ENCODE results near the gene ERBB4.

Gene ERBB4

DNA sequence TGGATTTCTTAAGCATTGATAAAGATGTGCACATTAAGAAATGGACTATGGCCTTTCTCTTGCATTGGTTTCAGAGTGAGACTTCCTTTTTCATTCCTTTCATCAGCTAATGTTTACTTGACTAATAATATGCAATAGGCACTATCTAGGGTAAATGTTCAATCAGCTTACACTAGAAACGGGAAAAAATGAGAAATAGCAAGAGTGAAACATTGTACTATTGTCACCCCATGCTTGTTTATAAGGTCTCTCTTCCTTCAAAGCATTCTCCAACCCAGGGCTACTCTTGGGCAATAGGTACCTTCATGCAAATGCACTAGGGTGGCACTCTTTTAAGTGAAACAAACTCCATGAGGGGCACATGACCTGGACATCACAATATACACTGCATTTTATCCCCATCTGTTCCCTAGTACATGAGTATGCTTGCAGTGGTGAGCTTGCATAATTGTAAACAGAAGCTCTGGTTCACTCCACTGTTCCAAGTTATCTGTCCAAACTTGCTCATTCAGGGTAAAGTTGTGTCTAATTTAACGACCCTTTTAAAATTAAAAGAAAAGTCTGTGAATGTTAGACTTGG, 402.3 kb downstream of the ERBB4 start:
- no peak for TF ChIP-seq GATA3 (IDR thresholded peaks at IDR 0.05; ENCODE audit: low read depth, low read length)
- no peak for TF ChIP-seq GATA2 (IDR thresholded peaks at IDR 0.05; ENCODE audit: low read depth, low read length)

DNA sequence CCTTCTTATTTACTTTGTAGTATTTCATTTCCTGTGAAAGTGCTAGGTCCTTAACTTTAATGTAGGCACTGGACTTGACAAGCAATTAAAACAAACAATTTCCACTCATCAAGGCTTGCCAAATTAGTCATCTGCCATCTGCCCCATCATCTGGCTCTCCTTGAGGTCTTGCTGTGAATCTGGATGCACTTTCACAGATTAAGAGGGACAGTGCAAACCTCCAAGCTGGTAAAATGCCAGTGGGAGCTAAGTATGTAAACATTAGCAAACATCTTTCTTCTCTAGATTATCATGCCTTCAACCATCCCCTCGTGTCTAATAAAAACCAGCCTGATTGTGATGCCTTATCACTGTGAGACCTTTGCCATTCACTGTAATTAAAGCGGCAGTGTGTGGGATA, 402.9 kb downstream of the ERBB4 start:
- TF ChIP-seq GATA3 (IDR thresholded peaks at IDR 0.05; ENCODE audit: low read depth, low read length) (no peak), GATA2 (IDR thresholded peaks at IDR 0.05; ENCODE audit: low read depth, low read length) (no peak)

DNA sequence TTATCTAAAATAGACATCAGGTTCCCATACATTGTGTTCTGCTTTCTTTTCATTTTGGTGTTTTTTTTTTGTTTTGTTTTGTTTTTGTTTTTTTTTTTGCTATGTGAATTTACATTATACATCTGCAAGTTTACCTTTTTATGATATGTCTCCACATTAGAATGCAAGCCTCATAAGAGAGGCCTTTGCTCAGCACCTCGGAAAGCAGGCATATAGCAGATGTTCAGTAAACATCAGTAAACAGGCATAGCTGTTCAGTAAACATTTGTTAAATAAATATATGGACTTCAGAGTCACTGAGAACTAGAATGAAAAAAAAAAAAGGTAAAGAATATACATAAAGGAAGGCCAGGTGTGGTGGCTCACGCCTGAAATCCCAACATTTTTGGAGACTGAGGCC, 405.3 kb downstream of the ERBB4 start:
- no peak for TF ChIP-seq GATA2 (IDR thresholded peaks at IDR 0.05; ENCODE audit: low read depth, low read length)
- no peak for TF ChIP-seq GATA3 (IDR thresholded peaks at IDR 0.05; ENCODE audit: low read depth, low read length)

DNA sequence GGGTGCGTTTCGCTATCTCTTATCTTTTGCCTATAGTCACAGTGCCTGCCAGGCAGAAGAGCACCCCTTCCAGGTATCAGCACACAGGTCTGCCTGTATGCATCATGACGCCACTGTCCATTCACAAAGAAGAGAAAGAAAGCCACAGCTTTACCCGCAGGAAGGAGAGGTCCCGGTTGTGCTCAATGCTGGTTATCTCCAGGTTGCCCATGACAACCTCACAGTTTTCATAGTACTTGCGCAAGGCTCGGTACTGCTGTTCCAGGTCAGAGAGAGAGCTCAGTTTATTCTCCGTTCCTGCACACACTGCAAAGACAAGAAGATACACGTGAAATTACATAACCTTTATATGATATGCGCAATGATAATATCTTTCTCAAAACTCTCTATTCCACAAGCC, 414.0 kb downstream of the ERBB4 start:
- no peak for TF ChIP-seq GATA3 (IDR thresholded peaks at IDR 0.05; ENCODE audit: low read depth, low read length)

DNA sequence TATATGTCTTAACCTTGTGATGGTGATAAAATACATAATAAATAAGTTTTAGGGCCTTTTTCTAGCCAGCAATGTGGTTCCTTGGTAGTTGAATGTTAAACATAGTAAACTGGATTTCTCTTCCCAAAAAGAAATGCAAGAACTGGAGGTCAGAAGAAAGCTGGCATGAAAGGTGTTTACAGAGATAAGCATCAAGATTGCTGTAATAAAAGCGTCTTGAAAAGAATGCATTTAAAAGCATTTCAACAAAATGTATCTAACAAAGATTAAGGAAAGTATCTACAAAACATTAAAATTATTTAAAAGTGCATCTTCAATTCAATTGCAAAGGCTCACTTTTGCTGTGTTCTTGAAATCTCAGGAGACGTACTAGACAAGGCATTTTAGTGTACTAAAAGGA, 419.0 kb downstream of the ERBB4 start:
- no peak for TF ChIP-seq GATA3 (IDR thresholded peaks at IDR 0.05; ENCODE audit: low read depth, low read length)
- no peak for TF ChIP-seq GATA2 (IDR thresholded peaks at IDR 0.05; ENCODE audit: low read depth, low read length)

DNA sequence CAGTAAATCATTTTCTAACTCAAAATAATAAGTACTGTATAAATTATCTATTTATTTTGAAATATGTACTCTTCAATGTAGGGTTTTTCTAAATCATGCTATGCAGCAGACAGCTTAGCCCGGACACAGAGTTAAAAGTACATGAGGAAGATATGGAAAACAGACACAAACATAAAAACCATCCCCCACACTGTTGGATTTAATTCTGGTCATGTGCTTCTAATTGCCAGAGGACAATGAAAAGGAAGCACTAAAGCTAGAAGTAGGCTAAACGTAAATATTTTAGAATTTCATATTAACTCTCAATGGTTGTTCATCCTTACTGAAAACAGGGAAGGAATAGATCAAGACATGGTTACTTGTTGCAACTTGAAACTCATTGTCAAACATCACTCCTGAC, 420.7 kb downstream of the ERBB4 start:
- TF ChIP-seq GATA2 (IDR thresholded peaks at IDR 0.05; ENCODE audit: low read depth, low read length) = no peak
- no peak for TF ChIP-seq GATA3 (IDR thresholded peaks at IDR 0.05; ENCODE audit: low read depth, low read length)

DNA sequence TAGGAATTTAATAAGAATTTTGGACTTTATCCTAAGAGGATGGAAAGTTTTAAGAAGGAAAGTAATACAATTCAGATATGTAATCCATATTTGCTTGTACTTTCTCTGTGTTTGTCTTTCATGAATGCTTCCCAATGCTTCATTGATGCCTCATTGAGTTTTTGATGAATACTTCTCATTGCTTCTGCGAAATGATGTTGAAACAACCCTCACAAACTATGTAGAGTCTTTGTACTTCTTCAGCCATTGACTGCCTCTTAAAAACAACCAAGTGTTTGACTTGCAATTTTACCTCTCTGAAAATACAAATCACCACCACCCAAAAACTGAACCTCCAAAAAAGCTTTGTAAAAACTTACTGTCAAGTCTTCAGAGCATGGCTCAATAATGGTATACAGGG, 424.1 kb downstream of the ERBB4 start:
- TF ChIP-seq GATA3 (IDR thresholded peaks at IDR 0.05; ENCODE audit: low read depth, low read length) (no peak), GATA2 (IDR thresholded peaks at IDR 0.05; ENCODE audit: low read depth, low read length) (no peak)

DNA sequence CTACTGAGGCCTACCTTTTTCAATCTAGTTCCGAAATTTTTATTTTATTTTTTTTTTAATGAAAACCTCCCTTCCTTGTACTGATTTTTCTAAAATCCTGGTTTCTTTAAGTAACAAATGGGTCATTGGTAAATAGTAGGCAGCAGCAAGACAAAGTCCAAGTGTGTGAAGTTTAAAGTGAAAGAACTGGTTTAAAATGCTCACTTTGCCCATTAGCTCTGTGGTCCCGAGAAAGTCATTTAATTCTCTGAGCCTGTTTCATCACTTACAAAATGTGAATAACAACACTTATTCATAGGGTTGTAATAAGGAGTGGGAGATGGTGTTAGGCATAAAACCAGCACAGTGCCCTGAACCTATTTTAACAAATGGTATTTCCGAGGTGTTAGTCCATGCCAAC, 426.2 kb downstream of the ERBB4 start:
- TF ChIP-seq GATA2 (IDR thresholded peaks at IDR 0.05; ENCODE audit: low read depth, low read length) (no peak), GATA3 (IDR thresholded peaks at IDR 0.05; ENCODE audit: low read depth, low read length) (no peak)

DNA sequence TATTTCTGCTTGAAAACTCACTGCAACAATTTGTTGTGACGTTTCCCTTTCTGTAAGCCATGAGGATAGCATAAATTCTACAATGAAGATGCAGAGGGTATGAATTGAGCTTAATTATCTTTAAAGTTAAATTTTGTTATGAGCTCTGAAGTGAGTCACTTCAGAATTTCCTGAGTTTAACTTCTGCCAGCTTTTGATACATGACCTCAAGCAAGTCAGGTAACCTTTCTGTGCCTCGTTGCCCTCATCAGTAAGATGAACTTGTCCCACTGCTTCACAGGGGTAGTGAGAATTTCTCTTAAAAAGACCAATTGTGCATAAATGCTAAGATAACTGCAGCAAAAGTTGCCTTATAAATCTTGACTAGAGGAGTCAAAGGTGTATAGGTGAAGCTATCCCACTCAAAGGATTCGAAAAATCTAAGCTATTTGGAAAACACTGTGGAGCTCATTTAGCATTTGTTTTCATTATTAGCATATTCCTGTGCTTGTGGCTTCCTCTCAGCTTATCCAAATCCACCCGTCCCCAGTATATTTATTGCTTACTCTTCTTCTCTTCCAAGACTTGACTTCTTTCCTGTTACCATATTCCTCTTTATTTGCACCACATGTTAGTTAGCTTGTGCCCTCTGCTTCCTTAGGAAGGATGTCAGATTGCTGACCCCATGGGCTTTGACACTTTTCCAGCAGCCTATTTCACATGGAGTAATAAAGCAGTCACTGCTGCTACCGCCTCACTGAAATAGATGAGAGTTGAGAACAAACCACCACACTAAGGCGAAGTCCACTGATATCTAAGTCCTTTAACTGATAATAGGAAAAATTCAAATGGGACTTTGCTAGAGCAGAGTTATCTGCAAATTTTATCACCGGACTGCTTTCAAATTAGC, 428.6 kb downstream of the ERBB4 start:
- TF ChIP-seq GATA3 (IDR thresholded peaks at IDR 0.05; ENCODE audit: low read depth, low read length) (no peak), GATA2 (IDR thresholded peaks at IDR 0.05; ENCODE audit: low read depth, low read length) (no peak)

DNA sequence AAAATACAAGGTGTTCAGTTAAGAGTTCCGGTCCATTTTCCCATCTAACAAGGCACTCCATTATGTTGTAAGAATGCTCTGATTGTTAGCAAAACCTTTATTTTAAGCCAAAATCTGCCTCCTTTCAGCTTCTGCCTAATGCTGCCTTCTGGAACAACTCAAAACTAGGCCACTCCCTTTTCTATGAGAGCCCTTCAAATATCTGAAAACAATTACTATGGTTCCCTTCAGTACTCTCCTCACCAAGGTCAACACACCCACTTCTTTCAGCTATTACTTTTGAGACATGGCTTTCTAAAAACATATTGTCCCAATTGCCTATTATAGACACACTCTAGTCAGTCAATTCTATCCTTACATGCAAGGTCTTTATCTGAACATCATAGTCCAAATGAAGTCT, 429.4 kb downstream of the ERBB4 start:
- no peak for TF ChIP-seq GATA3 (IDR thresholded peaks at IDR 0.05; ENCODE audit: low read depth, low read length)
- TF ChIP-seq GATA2 (IDR thresholded peaks at IDR 0.05; ENCODE audit: low read depth, low read length) = no peak

DNA sequence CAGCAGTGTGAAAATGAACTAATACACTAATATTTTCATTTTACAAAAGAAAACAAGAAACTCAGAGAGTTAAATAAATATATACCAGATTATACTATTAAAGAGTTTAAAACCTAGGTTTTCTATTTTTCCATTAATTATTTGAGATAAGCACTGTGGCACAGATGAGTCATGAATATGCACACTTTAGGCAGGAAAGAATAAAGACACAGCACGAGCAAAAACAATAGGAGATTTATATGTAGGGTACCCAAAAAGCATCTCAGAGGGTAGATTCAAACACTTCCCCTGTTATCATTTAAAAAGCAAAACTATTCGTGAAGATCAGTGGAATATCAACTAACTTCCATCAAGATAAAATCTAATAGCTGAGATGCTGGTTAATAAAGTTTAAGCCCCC, 430.6 kb downstream of the ERBB4 start:
- TF ChIP-seq GATA2 (IDR thresholded peaks at IDR 0.05; ENCODE audit: low read depth, low read length) (no peak), GATA3 (IDR thresholded peaks at IDR 0.05; ENCODE audit: low read depth, low read length) (no peak)

DNA sequence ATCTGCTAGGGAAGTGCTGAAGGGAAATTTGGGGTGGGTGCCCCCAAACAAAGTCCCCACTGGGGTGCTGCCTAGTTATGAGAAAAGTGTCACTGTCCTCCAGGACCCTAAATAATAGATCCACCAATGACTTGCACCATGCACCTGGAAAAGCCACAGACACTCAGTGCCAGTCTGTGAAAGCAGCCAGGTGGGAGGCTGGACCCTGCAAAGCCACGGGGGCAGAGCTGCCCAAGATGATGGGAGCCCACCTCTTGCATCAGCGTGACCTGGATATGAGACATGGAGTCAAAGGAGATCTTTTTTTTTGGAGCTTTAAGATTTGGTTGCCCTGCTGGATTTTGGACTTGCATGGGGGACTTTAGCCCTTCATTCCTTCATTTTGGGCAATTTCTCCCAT, 431.6 kb downstream of the ERBB4 start:
- TF ChIP-seq GATA2 (IDR thresholded peaks at IDR 0.05; ENCODE audit: low read depth, low read length) = no peak
- TF ChIP-seq GATA3 (IDR thresholded peaks at IDR 0.05; ENCODE audit: low read depth, low read length) = no peak

DNA sequence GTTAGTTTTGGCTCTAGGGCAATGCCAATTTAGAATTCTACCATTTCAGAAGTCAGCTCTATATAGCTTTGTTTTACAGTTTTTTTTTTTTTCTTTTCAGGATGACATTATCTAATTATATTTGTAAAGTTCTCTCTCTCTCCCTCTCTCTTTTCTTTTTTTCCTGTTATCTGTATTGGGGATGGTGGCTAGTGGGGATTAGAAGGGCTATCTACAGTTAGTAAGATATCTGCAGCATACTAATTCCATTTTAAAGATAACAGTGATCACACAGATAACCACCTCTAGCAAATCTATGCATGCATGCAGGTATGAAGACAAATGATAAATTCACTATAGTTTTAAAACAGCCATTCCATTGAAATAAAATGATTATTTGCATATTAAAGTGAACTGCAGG, 438.9 kb downstream of the ERBB4 start:
- TF ChIP-seq GATA2 (IDR thresholded peaks at IDR 0.05; ENCODE audit: low read depth, low read length) (no peak), GATA3 (IDR thresholded peaks at IDR 0.05; ENCODE audit: low read depth, low read length) (peak; percentile 71; the same call in 1 of the 2 replicates)

DNA sequence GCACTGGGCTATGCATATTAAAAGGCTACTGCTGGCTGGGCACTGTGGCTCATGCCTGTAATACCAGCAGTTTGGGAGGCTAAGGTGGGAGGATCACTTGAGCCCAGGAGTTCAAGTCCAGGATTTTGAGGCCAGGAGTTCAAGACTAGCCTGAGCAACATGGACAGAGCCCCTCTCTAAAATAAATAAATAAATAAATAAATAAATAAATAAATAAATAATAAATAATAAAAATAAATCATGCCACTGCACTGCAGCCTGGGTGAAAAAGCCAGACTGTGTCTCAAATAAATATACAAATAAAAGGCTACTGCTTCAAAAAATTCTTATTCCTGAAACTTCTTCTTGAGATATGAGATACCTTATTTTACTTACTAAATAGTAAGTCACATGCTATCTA, 439.6 kb downstream of the ERBB4 start:
- TF ChIP-seq GATA3 (IDR thresholded peaks at IDR 0.05; ENCODE audit: low read depth, low read length) (no peak), GATA2 (IDR thresholded peaks at IDR 0.05; ENCODE audit: low read depth, low read length) (no peak)

DNA sequence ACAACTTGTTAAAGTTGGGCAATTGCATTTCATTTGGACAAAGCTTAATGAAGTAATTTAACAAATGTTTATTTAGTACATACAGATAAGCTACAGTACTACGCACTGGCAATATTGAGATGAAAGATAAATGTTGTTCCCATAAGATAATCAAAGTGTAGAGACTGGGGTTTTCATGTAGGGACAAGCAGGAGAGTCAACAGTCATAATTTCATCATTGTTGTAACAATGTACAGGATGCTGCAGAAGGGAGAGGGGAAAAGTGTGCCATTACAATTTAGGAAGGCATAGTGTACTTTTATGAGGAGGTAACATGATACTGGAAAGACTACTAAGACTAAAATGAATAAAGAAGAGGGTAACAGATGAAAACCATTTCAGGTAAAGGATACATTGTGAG, 441.6 kb downstream of the ERBB4 start:
- no peak for TF ChIP-seq GATA3 (IDR thresholded peaks at IDR 0.05; ENCODE audit: low read depth, low read length)
- TF ChIP-seq GATA2 (IDR thresholded peaks at IDR 0.05; ENCODE audit: low read depth, low read length) = no peak

All from SH-SY5Y (cell line).